ENCODE results near the gene ASIC5.

DNA sequence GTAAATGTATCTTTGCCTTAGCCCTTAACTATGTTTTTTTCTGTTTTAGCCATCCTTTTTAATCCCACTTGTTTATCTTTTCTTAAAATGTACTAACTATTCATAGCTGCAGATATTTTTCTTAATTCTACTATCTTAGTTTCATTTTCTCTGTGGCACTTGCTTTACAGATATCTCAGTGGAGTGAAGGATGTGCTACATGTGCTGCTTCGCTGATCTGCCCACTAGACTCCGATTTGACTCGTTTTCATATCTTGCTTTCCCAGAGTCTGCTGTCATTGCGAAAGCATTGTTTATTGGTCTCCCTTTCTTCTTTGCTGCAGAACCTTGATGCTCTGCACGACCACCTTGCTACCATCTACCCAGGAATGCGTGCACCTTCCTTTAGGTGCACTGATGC is 76.7 kb downstream of the ASIC5 start:
- TF ChIP-seq, protein P1, sequence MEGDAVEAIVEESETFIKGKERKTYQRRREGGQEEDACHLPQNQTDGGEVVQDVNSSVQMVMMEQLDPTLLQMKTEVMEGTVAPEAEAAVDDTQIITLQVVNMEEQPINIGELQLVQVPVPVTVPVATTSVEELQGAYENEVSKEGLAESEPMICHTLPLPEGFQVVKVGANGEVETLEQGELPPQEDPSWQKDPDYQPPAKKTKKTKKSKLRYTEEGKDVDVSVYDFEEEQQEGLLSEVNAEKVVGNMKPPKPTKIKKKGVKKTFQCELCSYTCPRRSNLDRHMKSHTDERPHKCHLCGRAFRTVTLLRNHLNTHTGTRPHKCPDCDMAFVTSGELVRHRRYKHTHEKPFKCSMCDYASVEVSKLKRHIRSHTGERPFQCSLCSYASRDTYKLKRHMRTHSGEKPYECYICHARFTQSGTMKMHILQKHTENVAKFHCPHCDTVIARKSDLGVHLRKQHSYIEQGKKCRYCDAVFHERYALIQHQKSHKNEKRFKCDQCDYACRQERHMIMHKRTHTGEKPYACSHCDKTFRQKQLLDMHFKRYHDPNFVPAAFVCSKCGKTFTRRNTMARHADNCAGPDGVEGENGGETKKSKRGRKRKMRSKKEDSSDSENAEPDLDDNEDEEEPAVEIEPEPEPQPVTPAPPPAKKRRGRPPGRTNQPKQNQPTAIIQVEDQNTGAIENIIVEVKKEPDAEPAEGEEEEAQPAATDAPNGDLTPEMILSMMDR (IDR thresholded peaks at IDR 0.05), result no peak
- no peak for TF ChIP-seq ZFX (IDR thresholded peaks at IDR 0.05; ENCODE audit: borderline replicate concordance)
